ENCODE data around the gene IGHMBP2.

The IGHMBP2 gene

GRCh38 chr11:68891351-68891948 lies 12.2 kb upstream of the IGHMBP2 start:
- DNase-seq, result no peak

- DNase-seq, result no peak
Measured at GRCh38 chr11:68892576-68892975, 11.1 kb upstream of the IGHMBP2 start.

DNA sequence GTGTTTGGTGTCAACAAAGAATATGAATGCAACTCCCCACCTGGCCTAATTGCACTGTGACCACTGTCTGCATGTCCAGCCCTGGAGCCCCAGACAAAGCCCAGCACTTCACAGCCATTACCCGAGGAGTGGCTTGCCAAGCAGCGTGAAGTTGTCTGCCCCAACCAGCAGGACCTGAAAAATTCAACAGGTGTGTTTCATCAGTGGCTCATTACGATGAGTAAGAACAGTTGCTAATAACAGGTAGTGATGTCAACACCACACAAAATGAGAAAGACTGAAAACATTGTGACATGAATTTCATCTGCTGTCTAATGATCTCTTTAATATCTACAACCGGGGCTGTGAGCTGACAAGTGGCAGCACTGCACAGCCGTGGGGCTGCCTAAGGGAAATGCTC lies 10.4 kb upstream of the IGHMBP2 start:
- no peak for DNase-seq

DNA sequence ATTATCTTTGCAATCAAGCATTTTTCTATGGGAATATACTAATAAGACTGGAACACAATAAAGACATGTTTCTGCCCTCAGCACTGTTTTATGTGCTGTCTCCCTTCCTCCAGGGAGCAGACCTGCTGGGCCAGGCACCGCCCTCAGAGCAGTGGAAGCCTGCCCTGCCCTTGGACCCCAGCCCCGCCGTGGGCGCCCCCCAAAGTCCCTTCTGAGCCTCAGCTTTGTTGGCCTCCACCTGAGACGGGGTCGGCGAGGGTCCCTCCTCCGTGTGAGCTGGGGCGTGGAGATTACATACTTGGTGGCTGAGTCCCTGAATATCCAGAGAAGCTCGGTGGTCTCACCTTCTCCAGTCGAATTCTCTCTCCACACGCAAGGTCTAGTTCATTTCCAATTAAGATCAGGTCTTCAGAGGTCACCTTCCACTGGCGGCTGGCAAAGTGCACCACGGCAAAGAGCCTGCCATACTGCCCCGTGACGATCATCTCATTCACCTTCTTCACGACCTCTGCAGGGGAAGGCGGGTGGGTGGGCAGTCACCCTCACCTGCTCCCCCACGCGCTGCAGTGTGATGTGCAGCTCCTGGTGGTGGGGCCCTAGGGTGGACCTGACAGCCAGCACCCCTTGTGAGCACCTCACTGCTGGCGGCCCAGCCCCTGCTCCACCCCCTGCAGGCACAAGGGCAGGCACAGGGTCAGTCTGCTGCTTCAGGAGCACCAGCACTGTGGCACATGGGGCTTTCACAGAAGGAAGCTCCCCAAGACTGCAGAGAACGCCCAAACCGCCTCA lies 7.3 kb upstream of the IGHMBP2 start:
- DNase-seq, result no peak

DNA sequence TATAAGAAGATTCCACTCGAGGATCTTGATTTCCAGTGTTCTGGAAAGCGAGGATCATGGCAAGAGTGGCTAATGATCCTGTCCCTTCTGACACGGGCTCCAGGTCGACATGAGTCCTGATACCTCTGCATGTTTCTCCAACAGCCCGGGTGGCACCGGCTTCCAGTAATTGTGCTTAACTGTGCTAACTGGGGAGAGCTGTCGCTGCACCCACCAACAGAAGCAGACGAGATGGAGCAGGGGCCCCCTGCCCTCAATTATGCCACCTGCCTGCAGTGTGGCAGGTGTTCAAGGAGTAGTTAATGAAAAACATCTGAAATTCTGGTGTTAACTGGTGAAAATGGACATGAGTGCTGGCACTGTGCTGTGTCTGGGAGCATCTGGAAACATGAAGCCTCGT lies 6.2 kb upstream of the IGHMBP2 start:
- DNase-seq, result no peak

- no peak for DNase-seq
Measured at GRCh38 chr11:68900835-68901381, 2.8 kb upstream of the IGHMBP2 start.

DNA sequence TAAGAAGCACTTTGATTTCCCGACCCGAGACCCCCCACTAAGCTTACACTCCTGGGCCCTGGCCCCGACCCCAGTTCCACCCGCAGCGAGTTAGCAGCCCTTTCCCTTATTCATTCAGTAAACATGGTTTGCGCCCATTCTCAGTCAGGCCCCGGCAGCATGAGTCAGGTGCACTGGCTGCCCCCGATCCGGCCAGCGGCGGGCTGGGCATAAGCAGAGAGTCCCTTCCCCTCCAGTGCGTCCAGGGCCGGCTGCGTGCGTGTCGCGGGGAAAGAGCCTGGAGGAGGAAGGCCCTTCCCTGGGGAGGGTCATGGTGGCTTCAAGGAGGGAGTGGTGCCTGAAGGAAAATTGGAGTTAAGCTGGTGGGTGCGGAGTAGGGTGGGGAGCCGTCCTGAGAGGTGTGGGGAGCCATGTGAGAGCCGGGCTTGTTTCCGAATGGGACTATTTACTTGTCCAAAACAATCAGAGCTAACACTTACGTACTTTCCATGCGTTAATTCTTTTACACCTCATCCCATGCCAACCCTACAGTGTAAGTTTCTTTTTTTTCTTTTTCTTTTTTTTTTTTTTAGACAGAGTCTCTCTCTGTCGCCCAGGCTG lies 657 bp downstream of the IGHMBP2 start:
- no peak for DNase-seq

- no peak for DNase-seq
Measured at GRCh38 chr11:68905421-68906360, 2.0 kb downstream of the IGHMBP2 start.

DNA sequence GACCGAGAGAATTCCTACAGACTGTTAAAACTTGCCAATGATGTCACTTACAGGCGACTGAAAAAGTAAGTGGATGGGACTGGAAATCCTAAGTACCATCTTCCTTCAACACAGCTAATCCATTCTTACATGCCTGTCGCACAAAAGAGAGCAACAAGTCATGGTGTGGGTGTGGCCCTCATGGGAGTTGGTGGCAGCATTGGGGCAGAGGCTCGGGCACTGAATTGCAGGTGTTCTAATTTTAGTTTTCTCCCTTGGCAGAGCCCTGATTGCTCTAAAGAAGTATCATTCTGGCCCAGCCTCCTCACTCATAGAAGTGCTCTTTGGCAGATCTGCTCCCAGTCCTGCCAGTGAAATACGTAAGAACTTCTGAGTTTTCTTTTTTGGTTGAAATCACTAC lies 4.6 kb downstream of the IGHMBP2 start:
- DNase-seq, result no peak

GRCh38 chr11:68910965-68911364 lies 7.3 kb downstream of the IGHMBP2 start:
- no peak for DNase-seq

- DNase-seq, result no peak
Measured at GRCh38 chr11:68911731-68912130, 8.0 kb downstream of the IGHMBP2 start.

DNA sequence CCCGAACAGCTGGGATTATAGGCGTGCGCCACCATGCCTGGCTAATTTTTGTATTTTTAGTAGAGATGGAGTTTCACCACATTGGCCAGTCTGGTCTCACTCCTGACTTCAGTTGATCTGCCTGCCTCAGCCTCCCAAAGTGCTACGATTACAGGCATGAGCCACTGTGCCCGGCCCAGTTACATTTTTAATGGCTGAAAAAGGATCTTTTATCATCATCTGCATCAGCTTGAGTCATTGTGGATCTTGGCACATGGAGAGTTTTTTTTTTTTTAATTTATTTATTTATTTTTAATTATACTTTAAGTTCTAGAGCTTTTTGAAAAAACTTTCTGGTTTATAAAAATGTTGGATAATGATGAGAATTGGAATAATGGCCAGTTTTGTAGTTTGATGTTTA lies 8.6 kb downstream of the IGHMBP2 start:
- no peak for DNase-seq

DNA sequence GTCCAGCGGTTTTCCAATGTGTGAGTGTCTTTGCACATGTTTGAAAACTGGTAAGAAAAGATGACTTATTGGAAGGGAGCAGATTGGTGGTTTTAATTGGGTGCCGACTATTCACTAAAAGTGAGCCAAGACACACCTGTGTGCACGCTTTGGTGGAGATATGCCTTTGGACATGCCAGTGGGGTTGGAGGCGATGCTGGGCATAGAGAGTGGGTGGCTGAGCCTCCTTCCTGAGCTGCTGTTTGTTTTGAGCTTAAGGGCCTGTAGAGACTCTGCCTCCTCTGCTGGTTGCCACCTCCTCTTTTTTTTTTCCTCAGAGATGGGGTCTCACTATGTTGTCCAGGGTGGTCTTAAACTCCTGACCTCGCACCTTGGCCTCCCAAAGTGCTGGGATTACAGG lies 9.5 kb downstream of the IGHMBP2 start:
- no peak for DNase-seq

GRCh38 chr11:68914761-68915160 lies 11.1 kb downstream of the IGHMBP2 start:
- no peak for DNase-seq

GRCh38 chr11:68916439-68916838 lies 12.7 kb downstream of the IGHMBP2 start:
- no peak for DNase-seq

- DNase-seq, result no peak
Measured at GRCh38 chr11:68923614-68924013, 19.9 kb downstream of the IGHMBP2 start.

GRCh38 chr11:68924073-68924925 lies 20.6 kb downstream of the IGHMBP2 start:
- DNase-seq, result no peak

- DNase-seq, result no peak
Measured at GRCh38 chr11:68925611-68926010, 21.9 kb downstream of the IGHMBP2 start.

GRCh38 chr11:68927280-68928135 lies 23.8 kb downstream of the IGHMBP2 start:
- no peak for DNase-seq

- DNase-seq, result no peak
Measured at GRCh38 chr11:68928136-68928880, 24.6 kb downstream of the IGHMBP2 start.

All from NCI-H187 treated with DMSO at 0.1 percent for 48 hours (cell line).